ENCODE measurements around the gene INTS2.

DNA sequence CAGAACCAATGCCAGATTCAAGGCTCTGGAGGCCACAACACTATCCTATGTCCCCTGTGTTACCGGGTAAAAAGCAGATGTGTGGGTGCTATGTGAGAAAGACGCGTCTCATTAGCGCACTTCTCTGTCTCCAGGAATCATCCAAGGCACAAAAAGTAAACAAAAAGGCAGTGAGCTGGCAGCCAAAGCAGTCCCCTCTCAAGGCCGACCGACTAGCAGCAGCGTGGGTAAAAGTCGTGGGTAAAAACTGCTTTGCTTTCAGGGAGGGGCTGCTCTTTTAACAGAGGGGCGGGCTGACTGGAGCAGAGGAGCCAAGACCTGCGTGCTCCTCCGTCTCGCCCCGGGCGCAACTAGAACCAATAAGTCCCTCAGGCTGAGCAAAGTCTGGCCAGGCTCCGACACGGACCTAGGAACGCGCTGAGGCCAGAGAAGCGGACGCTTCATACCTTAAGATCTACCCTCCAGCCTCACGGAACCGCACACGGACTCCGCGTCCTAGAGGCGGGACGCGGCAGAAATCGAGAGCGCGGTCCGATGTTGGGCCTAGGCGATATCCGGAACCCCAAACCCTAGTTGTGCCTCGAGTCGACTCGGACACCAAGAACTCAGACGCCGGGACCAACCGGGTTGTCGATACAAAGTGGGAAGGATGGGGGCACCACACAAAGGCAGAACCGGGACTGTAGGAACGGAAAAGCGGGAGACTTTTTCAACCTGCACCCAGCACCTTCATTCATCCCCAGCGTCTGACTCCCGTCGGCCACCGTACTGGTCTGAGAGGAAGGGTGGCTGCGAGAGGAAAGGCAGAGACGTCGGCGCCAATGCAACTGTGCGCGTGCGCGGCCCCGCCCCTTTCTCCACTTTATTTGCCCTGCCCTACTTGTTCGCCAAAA, at the start of gene INTS2:
- TF ChIP-seq, protein P1, sequence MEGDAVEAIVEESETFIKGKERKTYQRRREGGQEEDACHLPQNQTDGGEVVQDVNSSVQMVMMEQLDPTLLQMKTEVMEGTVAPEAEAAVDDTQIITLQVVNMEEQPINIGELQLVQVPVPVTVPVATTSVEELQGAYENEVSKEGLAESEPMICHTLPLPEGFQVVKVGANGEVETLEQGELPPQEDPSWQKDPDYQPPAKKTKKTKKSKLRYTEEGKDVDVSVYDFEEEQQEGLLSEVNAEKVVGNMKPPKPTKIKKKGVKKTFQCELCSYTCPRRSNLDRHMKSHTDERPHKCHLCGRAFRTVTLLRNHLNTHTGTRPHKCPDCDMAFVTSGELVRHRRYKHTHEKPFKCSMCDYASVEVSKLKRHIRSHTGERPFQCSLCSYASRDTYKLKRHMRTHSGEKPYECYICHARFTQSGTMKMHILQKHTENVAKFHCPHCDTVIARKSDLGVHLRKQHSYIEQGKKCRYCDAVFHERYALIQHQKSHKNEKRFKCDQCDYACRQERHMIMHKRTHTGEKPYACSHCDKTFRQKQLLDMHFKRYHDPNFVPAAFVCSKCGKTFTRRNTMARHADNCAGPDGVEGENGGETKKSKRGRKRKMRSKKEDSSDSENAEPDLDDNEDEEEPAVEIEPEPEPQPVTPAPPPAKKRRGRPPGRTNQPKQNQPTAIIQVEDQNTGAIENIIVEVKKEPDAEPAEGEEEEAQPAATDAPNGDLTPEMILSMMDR (IDR thresholded peaks at IDR 0.05): no peak
- TF ChIP-seq POLR2A (IDR thresholded peaks at IDR 0.05): peak in 2 of 4 donors; percentile 39 to 58
- TF ChIP-seq POLR2AphosphoS5 (IDR thresholded peaks at IDR 0.05): peak; percentile 92 to 98 (median 94)
- TF ChIP-seq EP300 (IDR thresholded peaks at IDR 0.05): no peak

Measured in stomach (tissue), 4 donors.